Gastroesophageal sphincter (tissue), 3 donors: ENCODE data around the gene ITGA3.

ENCODE experiments used
- CTCF ChIP-seq, 4 experiments: fragments of 200-600 bp in 2 of 4; fragments of 450-650 bp in 2 of 4; sonication (generic) in 1 of 4; IDR thresholded peaks; one replicate each; pipeline ENCODE4 v1.5.1; 2017 to 2019; ENCODE audit warnings: antibody characterized with exemption in 4 of 4, mild to moderate bottlenecking in 2 of 4, moderate library complexity in 2 of 4
- EP300 ChIP-seq: sonication (generic); formaldehyde crosslinking; IDR thresholded peaks from one replicate; pipeline ENCODE4 v1.6.1; 2017; ENCODE audit warnings: antibody characterized with exemption, mild to moderate bottlenecking
- POLR2AphosphoS5 ChIP-seq: sonication (generic); formaldehyde crosslinking; IDR thresholded peaks from one replicate; pipeline ENCODE4 v1.6.1; 2017; ENCODE audit warnings: antibody characterized with exemption

- TF ChIP-seq CTCF (IDR thresholded peaks at IDR 0.05): no peak
- TF ChIP-seq POLR2AphosphoS5: peak; percentile 17
- TF ChIP-seq EP300: no peak
Observed at GRCh38 chr17:50102164-50102991, 46.5 kb downstream of the ITGA3 start.
